Trophoblast cell (in vitro differentiated cells and primary cell): ENCODE measurements around the gene PRPH2.

ENCODE experiments used
- DNase-seq, 2 donors: peaks; one replicate each; pipeline ENCODE4 v3.0.0-alpha.2; 2016
- H2AFZ ChIP-seq: 2 replicates; pipeline ENCODE4 v1.6.1; 2013; ENCODE audit warnings: low read length, moderate library complexity, mild to moderate bottlenecking; ENCODE audit not compliant: insufficient read depth, poor library complexity
- H2AK5ac ChIP-seq: 2 replicates; pipeline ENCODE4 v1.6.1; 2013; ENCODE audit warnings: mild to moderate bottlenecking, low read length
- H2BK120ac ChIP-seq: 2 replicates; pipeline ENCODE4 v1.6.1; 2013; ENCODE audit warnings: low read length, mild to moderate bottlenecking, moderate library complexity; ENCODE audit not compliant: insufficient read depth, poor library complexity
- H2BK12ac ChIP-seq: 2 replicates; pipeline ENCODE4 v1.6.1; 2013; ENCODE audit warnings: mild to moderate bottlenecking, low read length, moderate library complexity
- H2BK5ac ChIP-seq: 2 replicates; pipeline ENCODE4 v1.6.1; 2013; ENCODE audit warnings: low read length, low read depth, moderate library complexity, mild to moderate bottlenecking; ENCODE audit not compliant: poor library complexity
- H3K14ac ChIP-seq: 2 replicates; pipeline ENCODE4 v1.6.1; 2013; ENCODE audit warnings: mild to moderate bottlenecking, low read length
- H3K18ac ChIP-seq: 2 replicates; pipeline ENCODE4 v1.6.1; 2013; ENCODE audit warnings: mild to moderate bottlenecking, low read length
- H3K23ac ChIP-seq: 2 replicates; pipeline ENCODE4 v1.6.1; 2013; ENCODE audit warnings: low read length
- H3K27ac ChIP-seq: 2 replicates; pipeline ENCODE4 v1.5.1; 2013; ENCODE audit warnings: low read depth, mild to moderate bottlenecking, inconsistent platforms, low read length, moderate library complexity
- H3K27me3 ChIP-seq: 2 replicates; pipeline ENCODE4 v1.6.1; 2013; ENCODE audit warnings: inconsistent platforms, mild to moderate bottlenecking, low read length, moderate library complexity; ENCODE audit not compliant: insufficient read depth
- H3K36me3 ChIP-seq, 2 experiments: 1 replicate in 1 of 2; 2 replicates in 1 of 2; pipeline ENCODE4 v1.6.1; 2013; ENCODE audit warnings: low read length in 2 of 2, mild to moderate bottlenecking in 2 of 2, moderate library complexity in 1 of 2; ENCODE audit not compliant: insufficient read depth in 2 of 2, control insufficient read depth in 1 of 2
- H3K4ac ChIP-seq: 2 replicates; pipeline ENCODE4 v1.6.1; 2013; ENCODE audit warnings: low read depth, mild to moderate bottlenecking, low read length, moderate library complexity
- H3K4me1 ChIP-seq, 2 experiments: 1 replicate in 1 of 2; 2 replicates in 1 of 2; pipeline ENCODE4 v1.6.1; 2013; ENCODE audit warnings: low read length in 2 of 2, mild to moderate bottlenecking in 2 of 2, moderate library complexity in 1 of 2; ENCODE audit not compliant: insufficient read depth in 2 of 2, control insufficient read depth in 1 of 2
- H3K4me2 ChIP-seq: 2 replicates; pipeline ENCODE4 v1.6.1; 2013; ENCODE audit warnings: inconsistent platforms, mild to moderate bottlenecking, low read length, moderate library complexity
- H3K4me3 ChIP-seq: 2 replicates; pipeline ENCODE4 v1.5.1; 2013; ENCODE audit warnings: mild to moderate bottlenecking, low read depth, low read length, inconsistent platforms
- H3K79me1 ChIP-seq: one replicate; pipeline ENCODE4 v1.6.1; 2013; ENCODE audit warnings: low read length
- H3K79me2 ChIP-seq: 2 replicates; pipeline ENCODE4 v1.6.1; 2013; ENCODE audit warnings: low read length, mild to moderate bottlenecking; ENCODE audit not compliant: control insufficient read depth, insufficient read depth, poor library complexity
- H3K9ac ChIP-seq: 2 replicates; pipeline ENCODE4 v1.6.1; 2013; ENCODE audit warnings: mild to moderate bottlenecking, low read length
- H3K9me3 ChIP-seq: 2 replicates; pipeline ENCODE4 v1.6.1; 2013; ENCODE audit warnings: low read depth, mild to moderate bottlenecking, control low read depth, inconsistent platforms, low read length; ENCODE audit not compliant: insufficient read depth
- H4K12ac ChIP-seq: 2 replicates; pipeline ENCODE4 v1.6.1; 2013; ENCODE audit warnings: low read depth, mild to moderate bottlenecking, low read length, moderate library complexity
- H4K8ac ChIP-seq: 2 replicates; pipeline ENCODE4 v1.6.1; 2013; ENCODE audit warnings: low read depth, mild to moderate bottlenecking, low read length, moderate library complexity
- H4K91ac ChIP-seq: one replicate; pipeline ENCODE4 v1.6.1; 2013; ENCODE audit warnings: low read depth, mild to moderate bottlenecking, low read length, moderate library complexity
- WGBS: extraction: QIAGEN DNeasy Blood & Tissue Kit; methylation state at CpG from one replicate; pipeline ENCODE4 v1.1.7; 2013; ENCODE audit warnings: missing lambda C conversion rate; ENCODE audit not compliant: insufficient read length, insufficient coverage; ENCODE audit errors: extremely low coverage; 5-methylcytosine and 5-hydroxymethylcytosine counted together

PRPH2 gene

GRCh38 chr6:42751055-42751454 lies 28.7 kb upstream of the PRPH2 start:
- no peak overlapping the region for H2BK5ac ChIP-seq
- H3K4me1 ChIP-seq: peaks cover 0 to 2% of the 10 kb centered on the region in 2 experiments
- H3K4me2 ChIP-seq: no peak overlapping the region
- no peak overlapping the region for H2AFZ ChIP-seq
- H3K4me3 ChIP-seq: no peak overlapping the region
- H3K9ac ChIP-seq: no peak overlapping the region
- H3K23ac ChIP-seq: no peak overlapping the region
- H4K8ac ChIP-seq: no peak overlapping the region
- no peaks in the 10 kb centered on the region for H3K9me3 ChIP-seq
- H3K18ac ChIP-seq: no peak overlapping the region
- H3K4ac ChIP-seq: no peak overlapping the region
- H3K14ac ChIP-seq: no peak overlapping the region
- no peak overlapping the region for H2BK120ac ChIP-seq
- no peaks in the 10 kb centered on the region for H3K36me3 ChIP-seq
- no CpG with 5 or more reads among the region's 3 CpGs for WGBS
- no peak overlapping the region for H2BK12ac ChIP-seq
- DNase-seq: no peak
- peaks cover 10% of the 10 kb centered on the region for H3K79me1 ChIP-seq
- no peak overlapping the region for H2AK5ac ChIP-seq
- H4K91ac ChIP-seq: no peak overlapping the region
- no peaks in the 10 kb centered on the region for H3K27me3 ChIP-seq
- H4K12ac ChIP-seq: no peak overlapping the region
- H3K79me2 ChIP-seq: peaks cover 1% of the 10 kb centered on the region
- no peak overlapping the region for H3K27ac ChIP-seq

DNA sequence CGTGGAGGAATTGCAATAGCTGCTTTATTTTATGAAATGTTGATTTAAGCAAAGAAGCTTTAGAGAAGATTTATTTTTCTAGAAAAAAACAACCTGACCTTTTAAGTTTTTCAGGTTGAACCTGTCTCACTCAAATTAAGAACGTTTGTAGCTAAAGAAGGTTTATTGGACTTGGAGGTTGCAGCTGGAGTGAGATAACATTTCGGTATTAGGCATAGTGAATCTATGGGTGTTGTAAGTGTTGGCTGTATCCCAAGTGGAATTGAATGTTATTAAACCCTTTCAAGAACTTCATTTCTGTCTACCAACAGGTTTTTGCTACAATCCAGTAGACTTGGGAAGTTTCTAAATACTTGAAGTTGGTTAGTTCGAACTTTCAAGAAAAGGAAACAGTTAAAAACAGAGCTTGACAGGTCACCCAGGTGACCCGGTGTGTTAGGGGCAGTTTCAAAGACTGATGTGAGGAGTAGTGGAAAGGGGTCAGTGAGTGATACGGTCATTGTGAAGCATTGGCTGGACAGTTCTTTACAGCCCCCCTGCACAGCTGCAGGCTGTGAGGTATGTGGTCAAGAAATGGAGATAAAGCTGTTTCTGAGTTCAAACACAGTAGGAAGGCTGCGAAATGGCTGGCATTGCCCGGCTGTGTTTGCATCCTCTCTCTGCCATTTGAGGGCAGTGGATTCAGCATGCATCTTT lies 26.0 kb upstream of the PRPH2 start:
- Histone ChIP-seq H2BK120ac (no peak overlapping the region), H4K91ac (no peak overlapping the region), H3K14ac (no peak overlapping the region), H4K12ac (no peak overlapping the region), H4K8ac (no peak overlapping the region), H3K36me3 (no peaks in the 10 kb centered on the region), H2BK5ac (no peak overlapping the region), H3K79me2 (peaks cover 10% of the 10 kb centered on the region), H3K4me2 (no peak overlapping the region), H3K27me3 (no peaks in the 10 kb centered on the region), H3K4me1 (peaks cover 3 to 10% of the 10 kb centered on the region in 2 experiments), H2AFZ (no peak overlapping the region), H3K4me3 (no peak overlapping the region), H3K23ac (no peak overlapping the region), H2BK12ac (no peak overlapping the region), H3K18ac (no peak overlapping the region), H3K9me3 (no peaks in the 10 kb centered on the region), H2AK5ac (no peak overlapping the region), H3K4ac (no peak overlapping the region), H3K9ac (no peak overlapping the region), H3K79me1 (peaks cover 13% of the 10 kb centered on the region), H3K27ac (no peak overlapping the region)
- DNase-seq: no peak
- no CpG with 5 or more reads among the region's 8 CpGs for WGBS

- Histone ChIP-seq H3K9me3 (no peaks in the 10 kb centered on the region), H3K14ac (peak overlapping the region; percentile 94), H3K79me2 (peaks cover 10% of the 10 kb centered on the region), H3K23ac (no peak overlapping the region), H3K18ac (peak overlapping the region; percentile 90), H4K91ac (peak overlapping the region; percentile 89), H2AFZ (peak overlapping the region; percentile 86), H2BK120ac (peak overlapping the region; percentile 86), H2BK12ac (no peak overlapping the region), H3K4ac (peak overlapping the region; percentile 84), H3K9ac (peak overlapping the region; percentile 89), H4K12ac (peak overlapping the region; percentile 82), H3K36me3 (no peaks in the 10 kb centered on the region), H3K27me3 (no peaks in the 10 kb centered on the region), H4K8ac (peak overlapping the region; percentile 97), H2BK5ac (peak overlapping the region; percentile 94), H3K4me3 (peak overlapping the region; percentile 85), H3K27ac (peak overlapping the region; percentile 98), H2AK5ac (peak overlapping the region; percentile 75), H3K79me1 (peaks cover 13% of the 10 kb centered on the region), H3K4me1 (peaks cover 3 to 10% of the 10 kb centered on the region in 2 experiments), H3K4me2 (peak overlapping the region; percentile 100)
- no CpG with 5 or more reads among the region's 55 CpGs for WGBS
- DNase-seq: peak; percentile 82 to 88
Measured at GRCh38 chr6:42746463-42747391, 24.3 kb upstream of the PRPH2 start.

GRCh38 chr6:42745640-42746462 lies 23.5 kb upstream of the PRPH2 start, which contains the start of gene TBCC:
Gene TBCC, minus strand, starts transcription at chr6:42746103. Its CDS starts 30 bp downstream, at chr6:42746073.
- Histone ChIP-seq H2BK12ac (no peak within 1 kb of the TSS), H3K4me3 (peak within 1 kb of the TSS; percentile 97), H2AK5ac (peak within 1 kb of the TSS; percentile 75)

More at GRCh38 chr6:42745640-42746462, 23.5 kb upstream of the PRPH2 start, which contains the start of gene TBCC:
- DNase-seq: peak; percentile 96 to 97
- Histone ChIP-seq H3K27me3 (no peaks in the 10 kb centered on the region), H3K23ac (no peak within 1 kb of the TSS), H3K27ac (peak within 1 kb of the TSS; percentile 98), H4K91ac (peak within 1 kb of the TSS; percentile 89), H3K14ac (peak within 1 kb of the TSS; percentile 94), H4K12ac (peak within 1 kb of the TSS; percentile 82), H3K9ac (peak within 1 kb of the TSS; percentile 93), H3K79me1 (peaks cover 13% of the 10 kb centered on the region), H3K9me3 (no peaks in the 10 kb centered on the region), H3K4me2 (peak within 1 kb of the TSS; percentile 100), H3K36me3 (no peaks in the 10 kb centered on the region), H4K8ac (peak within 1 kb of the TSS; percentile 97), H3K4ac (peak within 1 kb of the TSS; percentile 84), H3K79me2 (peaks cover 10% of the 10 kb centered on the region), H3K18ac (peak within 1 kb of the TSS; percentile 90), H3K4me1 (peaks cover 3 to 10% of the 10 kb centered on the region in 2 experiments), H2BK120ac (peak within 1 kb of the TSS; percentile 86), H2BK5ac (peak within 1 kb of the TSS; percentile 94), H2AFZ (peak within 1 kb of the TSS; percentile 86)
- WGBS: no CpG with 5 or more reads among the region's 57 CpGs
